Upper lobe of left lung (tissue), 4 donors: ENCODE data around the gene WFDC2.

Experiments used
- EP300 ChIP-seq, 4 donors: sonication (generic); formaldehyde crosslinking; IDR thresholded peaks; one replicate each; pipeline ENCODE4 v1.5.1; 2017; ENCODE audit warnings: antibody characterized with exemption in 4 of 4, control low read depth in 2 of 4
- TF ChIP-seq, protein P1 (sequence below), 6 experiments: fragments of 450-650 bp in 4 of 6; fragments of 200-600 bp in 2 of 6; sonication (generic) in 2 of 6; IDR thresholded peaks; one replicate each; pipeline ENCODE4 v1.5.1; 2016 to 2019; ENCODE audit warnings: antibody characterized with exemption in 6 of 6

DNA sequence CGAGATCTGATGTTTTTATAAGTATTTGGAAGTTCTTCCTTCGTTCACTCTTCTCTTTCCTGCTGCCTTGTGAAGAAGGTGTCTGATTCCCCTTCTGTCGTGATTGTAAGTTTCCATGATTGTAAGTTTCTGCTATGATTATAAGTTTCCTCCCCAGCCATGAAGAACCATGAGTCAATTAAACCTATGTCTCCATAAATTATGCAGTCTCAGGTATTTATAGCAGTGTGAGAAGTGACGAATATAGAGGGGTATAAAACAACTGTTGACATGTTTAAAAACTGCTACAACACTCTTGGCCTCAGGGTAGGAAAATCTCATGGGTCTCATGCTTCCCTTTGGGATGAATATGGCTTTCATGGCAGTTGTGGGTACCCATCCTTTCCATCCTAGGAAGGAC lies 5.8 kb upstream of the WFDC2 start:
- TF ChIP-seq, protein P1, sequence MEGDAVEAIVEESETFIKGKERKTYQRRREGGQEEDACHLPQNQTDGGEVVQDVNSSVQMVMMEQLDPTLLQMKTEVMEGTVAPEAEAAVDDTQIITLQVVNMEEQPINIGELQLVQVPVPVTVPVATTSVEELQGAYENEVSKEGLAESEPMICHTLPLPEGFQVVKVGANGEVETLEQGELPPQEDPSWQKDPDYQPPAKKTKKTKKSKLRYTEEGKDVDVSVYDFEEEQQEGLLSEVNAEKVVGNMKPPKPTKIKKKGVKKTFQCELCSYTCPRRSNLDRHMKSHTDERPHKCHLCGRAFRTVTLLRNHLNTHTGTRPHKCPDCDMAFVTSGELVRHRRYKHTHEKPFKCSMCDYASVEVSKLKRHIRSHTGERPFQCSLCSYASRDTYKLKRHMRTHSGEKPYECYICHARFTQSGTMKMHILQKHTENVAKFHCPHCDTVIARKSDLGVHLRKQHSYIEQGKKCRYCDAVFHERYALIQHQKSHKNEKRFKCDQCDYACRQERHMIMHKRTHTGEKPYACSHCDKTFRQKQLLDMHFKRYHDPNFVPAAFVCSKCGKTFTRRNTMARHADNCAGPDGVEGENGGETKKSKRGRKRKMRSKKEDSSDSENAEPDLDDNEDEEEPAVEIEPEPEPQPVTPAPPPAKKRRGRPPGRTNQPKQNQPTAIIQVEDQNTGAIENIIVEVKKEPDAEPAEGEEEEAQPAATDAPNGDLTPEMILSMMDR (IDR thresholded peaks at IDR 0.05): no peak
- no peak for TF ChIP-seq EP300 (IDR thresholded peaks at IDR 0.05)
